HG02610 (cell line): Measurements from ENCODE around the gene MROH9.

ENCODE experiments used
- ATAC-seq: cut with Tn5 transposase; IDR thresholded peaks from one replicate; pipeline ENCODE4 v1.9.1; 2021; ENCODE audit warnings: mild to moderate bottlenecking, moderate library complexity; ENCODE audit not compliant: unreplicated experiment

MROH9 gene

GRCh38 chr1:170964506-170964905 is 29.2 kb downstream of the MROH9 start:
- ATAC-seq = no peak

DNA sequence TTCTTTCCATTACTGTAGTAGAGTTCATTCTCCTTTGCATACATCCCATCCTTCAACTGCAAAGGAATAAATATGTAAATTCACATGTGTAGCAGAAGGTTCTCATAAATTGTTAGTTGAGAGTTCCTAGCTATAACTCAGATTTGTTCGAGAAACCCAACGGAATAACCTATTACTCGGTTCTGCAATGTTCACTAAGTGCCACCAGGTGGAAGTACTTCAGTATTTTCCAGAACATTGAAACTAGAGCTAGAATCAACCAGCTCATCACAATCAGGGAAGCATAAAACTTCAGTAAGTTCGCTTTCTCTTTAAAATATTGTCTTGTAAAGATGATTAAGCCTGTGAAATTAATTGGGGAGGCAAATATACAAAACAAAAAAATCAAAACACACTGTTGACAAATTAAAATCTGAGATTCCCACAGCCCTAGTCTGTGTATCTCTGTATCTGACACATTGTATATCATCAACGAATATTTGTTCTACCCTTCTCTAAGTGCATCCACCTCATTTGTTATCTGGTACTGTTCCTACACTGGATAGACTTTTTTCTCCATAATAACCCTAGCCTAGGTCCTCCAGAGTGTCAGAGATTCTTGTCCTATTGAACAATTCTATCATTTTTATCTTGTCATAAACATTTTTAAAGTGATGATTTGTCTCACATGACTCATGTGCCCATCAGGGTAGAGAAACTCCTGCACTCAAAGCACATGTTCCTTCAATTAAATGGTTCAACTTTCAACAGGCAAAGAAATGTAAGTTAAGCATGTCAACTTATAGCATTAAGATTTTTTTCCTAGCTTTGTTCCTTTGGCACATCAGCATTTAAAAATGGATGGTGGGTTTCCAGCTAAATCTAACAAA is 31.9 kb downstream of the MROH9 start:
- peak; percentile 58 for ATAC-seq

DNA sequence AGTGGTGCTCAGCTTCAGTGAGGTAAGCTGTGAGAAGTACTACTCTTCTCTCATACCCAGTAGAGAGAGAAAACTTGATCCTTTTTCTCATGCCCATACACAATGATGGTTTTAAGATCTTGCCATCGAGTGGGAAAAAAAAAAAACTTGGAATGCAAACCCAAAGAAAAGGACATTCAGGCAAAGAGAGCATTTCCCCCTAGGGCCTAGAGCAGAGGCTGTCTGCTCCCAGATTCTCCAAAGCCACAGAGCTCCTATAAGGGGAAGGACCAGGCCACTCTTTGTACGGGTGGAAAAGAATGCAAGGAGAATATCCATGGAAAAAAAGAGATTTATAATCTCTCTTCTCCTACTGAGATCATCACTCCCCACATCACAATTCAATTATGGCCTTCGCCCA is 34.9 kb downstream of the MROH9 start:
- ATAC-seq = no peak

DNA sequence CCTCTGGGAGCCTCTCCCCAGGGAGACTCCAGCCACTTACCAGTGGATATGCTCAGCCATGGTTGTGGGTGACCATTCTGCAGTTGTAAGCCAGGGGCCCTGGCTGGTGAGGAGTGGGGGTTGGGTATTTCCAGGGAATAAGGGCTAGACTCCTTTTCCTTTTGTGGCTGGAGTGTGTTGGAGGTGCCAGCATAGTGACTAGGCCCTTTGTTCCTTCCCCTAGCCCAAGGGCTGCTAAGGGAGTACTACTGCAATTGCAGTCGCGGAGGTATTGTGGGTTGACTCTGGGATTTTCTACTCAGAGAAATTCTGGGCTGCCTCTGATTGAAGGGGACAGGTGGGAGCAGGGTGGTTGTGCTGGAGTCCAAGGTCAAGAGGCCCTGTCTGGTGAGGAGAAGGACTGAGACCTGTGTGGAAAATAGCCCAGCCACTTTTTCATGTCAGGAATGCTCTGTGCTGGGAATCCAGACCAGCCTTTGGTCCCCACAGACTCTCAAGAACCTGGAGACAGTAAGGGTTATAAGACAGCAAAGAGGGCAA is 43.1 kb downstream of the MROH9 start:
- ATAC-seq = no peak

DNA sequence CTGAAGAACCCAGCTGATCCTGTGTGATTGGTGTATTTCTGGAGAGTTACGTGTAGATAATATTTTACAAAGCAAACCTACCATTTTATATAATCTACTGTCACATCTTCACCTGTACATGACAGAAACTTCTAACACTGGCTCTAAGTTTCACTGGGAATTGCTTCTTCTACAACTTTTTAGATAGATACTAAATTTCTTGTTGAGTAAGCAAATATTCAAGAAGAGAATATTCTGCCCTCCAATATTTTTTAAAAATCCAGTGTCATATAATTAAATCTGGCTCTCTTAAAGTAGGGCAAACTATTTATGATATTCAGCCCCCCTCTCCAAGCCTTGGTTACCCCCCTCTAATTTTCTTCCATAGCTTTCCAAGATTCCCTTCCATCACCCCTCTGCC is 50.1 kb downstream of the MROH9 start:
- no peak for ATAC-seq

- ATAC-seq = no peak
These were observed 51.6 kb downstream of the MROH9 start for GRCh38 chr1:170986901-170987300.

GRCh38 chr1:170987424-170987823 is 52.1 kb downstream of the MROH9 start:
- ATAC-seq = no peak

GRCh38 chr1:170993151-170993550 is 57.8 kb downstream of the MROH9 start:
- no peak for ATAC-seq

DNA sequence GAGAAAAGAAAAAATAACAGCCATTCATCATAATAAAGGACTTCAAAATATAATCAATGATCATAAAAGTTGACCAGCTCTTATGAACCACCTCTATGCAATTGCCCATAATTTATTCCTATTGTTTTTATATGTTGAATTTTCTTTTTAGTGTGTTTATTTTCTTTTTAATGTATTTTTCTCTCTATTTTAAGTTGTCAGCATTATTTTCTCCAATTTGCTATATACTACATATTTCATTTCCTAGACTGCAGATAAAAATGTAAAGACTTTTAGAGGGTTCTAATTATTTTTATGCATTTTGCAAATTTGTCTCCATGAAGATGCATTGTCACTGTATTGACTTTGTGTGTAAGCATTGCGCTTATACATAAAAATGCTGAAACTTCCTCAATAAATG is 58.4 kb downstream of the MROH9 start:
- ATAC-seq = no peak

DNA sequence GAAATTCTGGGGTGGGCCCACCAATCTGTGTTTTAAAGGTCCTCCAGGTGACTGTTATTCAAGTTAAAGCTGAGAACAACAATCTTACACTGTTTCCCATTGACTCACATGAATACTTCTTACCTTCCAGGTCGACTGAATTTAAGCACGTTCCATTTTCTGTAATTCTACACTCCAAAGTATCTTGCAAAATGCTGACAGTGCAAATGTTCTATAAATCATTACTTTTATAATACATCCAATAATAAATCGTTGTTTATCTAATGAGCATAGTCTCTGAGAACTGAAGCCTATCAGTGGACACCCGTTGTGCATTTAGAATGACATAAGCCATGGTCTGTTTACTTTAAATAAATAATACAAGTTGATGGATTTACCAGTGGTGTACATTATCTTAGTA is 79.5 kb downstream of the MROH9 start:
- no peak for ATAC-seq

DNA sequence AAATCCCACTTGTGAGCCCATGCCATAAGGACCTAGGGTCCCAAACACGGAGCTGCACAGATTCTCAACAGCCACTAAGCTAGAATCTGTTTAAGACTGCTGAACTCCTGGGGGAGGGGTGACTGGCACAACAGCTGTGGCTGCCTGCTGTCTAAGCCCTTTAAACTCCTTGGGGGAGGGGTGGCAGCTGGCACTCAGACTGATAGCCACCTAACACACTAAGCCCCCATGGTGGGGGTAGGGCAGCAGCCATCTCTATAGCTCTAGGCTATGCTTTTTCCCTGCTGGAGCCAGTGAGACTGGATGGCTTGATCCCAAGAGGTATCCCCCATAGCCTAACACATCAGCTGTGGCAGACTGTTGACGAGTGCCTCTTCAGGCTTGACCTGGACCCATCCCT is 82.1 kb downstream of the MROH9 start:
- ATAC-seq = no peak

GRCh38 chr1:171019971-171020370 is 84.6 kb downstream of the MROH9 start:
- ATAC-seq = no peak

GRCh38 chr1:171032822-171033702 is 97.7 kb downstream of the MROH9 start:
- no peak for ATAC-seq

- no peak for ATAC-seq
These were observed 102.3 kb downstream of the MROH9 start for GRCh38 chr1:171037626-171038025.

- no peak for ATAC-seq
These were observed 103.0 kb downstream of the MROH9 start for GRCh38 chr1:171038284-171038683.

GRCh38 chr1:171048014-171048413 is 112.7 kb downstream of the MROH9 start:
- ATAC-seq = no peak

GRCh38 chr1:171052977-171053376 is 117.6 kb downstream of the MROH9 start:
- ATAC-seq = no peak

- ATAC-seq = no peak
These were observed 120.8 kb downstream of the MROH9 start for GRCh38 chr1:171055966-171056643.

DNA sequence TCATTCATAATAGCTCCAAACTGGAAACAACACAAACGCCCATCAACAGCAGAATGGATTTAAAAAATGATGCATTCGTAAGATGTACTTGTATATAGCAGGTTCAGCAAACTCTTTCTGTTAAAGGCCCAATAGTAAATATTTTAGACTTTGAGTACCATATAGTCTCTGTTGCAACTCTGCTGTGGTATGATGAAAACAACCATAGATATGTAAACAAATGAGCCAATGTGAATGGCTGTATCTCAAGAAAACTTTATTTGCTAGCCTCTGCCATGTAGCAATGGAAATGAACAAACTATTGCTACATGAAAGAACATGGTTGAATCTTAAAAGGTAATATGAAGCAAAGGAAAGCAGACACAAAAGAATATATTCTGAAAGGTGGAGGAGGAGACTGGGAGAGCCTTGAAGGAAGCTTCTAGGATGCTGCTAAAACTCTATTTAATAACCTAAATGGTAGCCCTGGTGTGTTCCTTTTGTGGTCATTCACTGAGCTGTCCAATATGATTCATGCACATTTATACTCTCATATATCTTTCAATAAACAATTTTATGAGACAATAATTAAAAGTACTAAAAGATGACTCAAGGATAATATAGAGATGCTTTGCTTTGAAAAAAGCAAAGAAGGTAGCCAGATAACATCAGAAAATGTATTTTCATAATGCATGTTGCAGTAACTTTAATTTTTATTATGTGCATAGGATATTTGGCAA is 126.2 kb downstream of the MROH9 start:
- no peak for ATAC-seq

DNA sequence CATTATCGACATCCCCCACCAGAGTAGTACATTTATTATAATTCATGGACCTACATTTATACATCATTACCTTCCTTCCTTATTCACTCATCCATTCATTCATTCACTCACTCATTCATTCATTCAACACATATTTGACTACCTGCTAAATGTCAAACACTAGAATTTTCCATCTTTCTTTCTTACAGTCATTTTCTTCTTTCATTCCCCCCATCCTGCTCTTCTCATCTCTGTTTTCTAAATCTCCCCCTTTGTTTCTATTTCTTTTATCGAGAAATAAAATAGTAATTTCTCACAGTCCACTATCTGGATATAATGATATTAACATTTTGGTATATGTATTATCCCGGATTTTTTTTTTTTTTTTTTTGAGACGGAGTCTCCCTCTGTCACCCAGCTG is 127.6 kb downstream of the MROH9 start:
- ATAC-seq = no peak
